ENCODE results near the gene IQUB.

GRCh38 chr7:123535517-123535916 lies 1.1 kb upstream of the IQUB start:
- TF ChIP-seq, protein P1, sequence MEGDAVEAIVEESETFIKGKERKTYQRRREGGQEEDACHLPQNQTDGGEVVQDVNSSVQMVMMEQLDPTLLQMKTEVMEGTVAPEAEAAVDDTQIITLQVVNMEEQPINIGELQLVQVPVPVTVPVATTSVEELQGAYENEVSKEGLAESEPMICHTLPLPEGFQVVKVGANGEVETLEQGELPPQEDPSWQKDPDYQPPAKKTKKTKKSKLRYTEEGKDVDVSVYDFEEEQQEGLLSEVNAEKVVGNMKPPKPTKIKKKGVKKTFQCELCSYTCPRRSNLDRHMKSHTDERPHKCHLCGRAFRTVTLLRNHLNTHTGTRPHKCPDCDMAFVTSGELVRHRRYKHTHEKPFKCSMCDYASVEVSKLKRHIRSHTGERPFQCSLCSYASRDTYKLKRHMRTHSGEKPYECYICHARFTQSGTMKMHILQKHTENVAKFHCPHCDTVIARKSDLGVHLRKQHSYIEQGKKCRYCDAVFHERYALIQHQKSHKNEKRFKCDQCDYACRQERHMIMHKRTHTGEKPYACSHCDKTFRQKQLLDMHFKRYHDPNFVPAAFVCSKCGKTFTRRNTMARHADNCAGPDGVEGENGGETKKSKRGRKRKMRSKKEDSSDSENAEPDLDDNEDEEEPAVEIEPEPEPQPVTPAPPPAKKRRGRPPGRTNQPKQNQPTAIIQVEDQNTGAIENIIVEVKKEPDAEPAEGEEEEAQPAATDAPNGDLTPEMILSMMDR (IDR thresholded peaks at IDR 0.05), result no peak
- no peak for TF ChIP-seq POLR2A (IDR thresholded peaks at IDR 0.05)

Data from Peyer's patch (tissue), 4 donors.